B cell (primary cell): ENCODE measurements around the gene UCP1. TPM values are rescaled to one million over a fixed set of nuclear protein-coding genes. Genes with fewer than 3 reads are reported as not detected.

Experiments
- ATAC-seq: fragments of 200-7000 bp; cut with Tn5 transposase; one replicate; pipeline ENCODE4 v1.10.0; 2021; ENCODE audit warnings: low read depth, mild to moderate bottlenecking, moderate number of reproducible peaks, moderate library complexity
- CTCF ChIA-PET: fragments of 350-600 bp; sonication (Branson Sonifier 250); formaldehyde crosslinking; loops from one replicate; lab custom pipeline; 2021; ENCODE audit warnings: antibody characterized with exemption, inconsistent platforms; lab: Charles Lee
- POLR2A ChIA-PET: fragments of 350-600 bp; sonication (Branson Sonifier 250); formaldehyde crosslinking; loops from one replicate; lab custom pipeline; 2021; ENCODE audit warnings: antibody characterized with exemption; lab: Charles Lee
- DNase-seq: peaks from one replicate; pipeline ENCODE4 v3.0.0; 2013
- H2AFZ ChIP-seq: 2 replicates; pipeline ENCODE4 v1.6.1; 2012; ENCODE audit warnings: mild to moderate bottlenecking, low read depth, low read length; ENCODE audit not compliant: insufficient read depth, poor library complexity, severe bottlenecking
- H3K27ac ChIP-seq, 2 donors: 1 replicate in 1 of 2; 2 replicates in 1 of 2; pipeline ENCODE4 v1.5.1; 2012 to 2013; ENCODE audit warnings: low read length in 2 of 2, mild to moderate bottlenecking in 2 of 2, moderate library complexity in 1 of 2
- H3K27me3 ChIP-seq, 4 experiments: fragments of 200-600 bp in 1 of 4; sonication (generic) in 1 of 4; replicated peaks in 1 of 4; 1 replicate in 2 of 4; 2 replicates in 2 of 4; pipeline versions ENCODE4 v1.6.1 to v1.7.0; 2013 to 2016; ENCODE audit warnings: low read length in 3 of 4, mild to moderate bottlenecking in 2 of 4, mixed read lengths in 1 of 4, moderate library complexity in 1 of 4; ENCODE audit not compliant: insufficient read depth in 4 of 4, control insufficient read depth in 3 of 4; ENCODE audit errors: control extremely low read depth in 1 of 4
- H3K36me3 ChIP-seq, 2 experiments: replicated peaks in 1 of 2; 1 replicate in 1 of 2; 2 replicates in 1 of 2; pipeline versions ENCODE4 v1.6.1 to v1.7.1; 2013; ENCODE audit warnings: low read length in 1 of 2; ENCODE audit not compliant: insufficient read depth in 2 of 2, control insufficient read depth in 1 of 2; ENCODE audit errors: control extremely low read depth in 1 of 2, extremely low read depth in 1 of 2
- H3K4me1 ChIP-seq, 2 donors: fragments of 200-600 bp in 1 of 2; sonication (generic) in 1 of 2; 1 replicate in 1 of 2; 2 replicates in 1 of 2; pipeline versions ENCODE4 v1.5.1 to v1.6.1; 2013 to 2017; ENCODE audit warnings: low read length in 2 of 2; ENCODE audit not compliant: control insufficient read depth in 2 of 2, insufficient read depth in 2 of 2
- H3K4me2 ChIP-seq: replicated peaks from 2 replicates; pipeline ENCODE3; 2012; ENCODE audit warnings: mild to moderate bottlenecking, low read depth, low read length; ENCODE audit not compliant: poor library complexity, severe bottlenecking
- H3K4me3 ChIP-seq, 5 experiments: fragments of 200-600 bp in 1 of 5; sonication (generic) in 1 of 5; 1 replicate in 3 of 5; 2 replicates in 2 of 5; pipeline versions ENCODE4 v1.5.1 to v1.7.0; 2011 to 2016; ENCODE audit warnings: low read length in 4 of 5, mild to moderate bottlenecking in 4 of 5, low read depth in 2 of 5, control low read depth in 1 of 5, moderate library complexity in 1 of 5; ENCODE audit not compliant: insufficient read depth in 1 of 5; ENCODE audit errors: control extremely low read depth in 1 of 5, extremely low read depth in 1 of 5
- H3K79me2 ChIP-seq: fragments of 200-600 bp; sonication (generic); one replicate; pipeline ENCODE4 v1.6.0; 2016; ENCODE audit warnings: low read length; ENCODE audit not compliant: control insufficient read depth, insufficient read depth
- H3K9ac ChIP-seq: fragments of 200-600 bp; sonication (generic); 2 replicates; pipeline ENCODE4 v1.6.1; 2017; ENCODE audit warnings: mild to moderate bottlenecking, low read length, moderate library complexity
- H3K9me3 ChIP-seq, 3 donors: one replicate each; pipeline versions ENCODE4 v1.6.1 to v1.7.1; 2013; ENCODE audit warnings: low read length in 2 of 3; ENCODE audit not compliant: control insufficient read depth in 2 of 3, insufficient read depth in 1 of 3; ENCODE audit errors: control extremely low read depth in 1 of 3
- H4K20me1 ChIP-seq: 2 replicates; pipeline ENCODE4 v1.6.0; 2012; ENCODE audit warnings: mild to moderate bottlenecking, low read length; ENCODE audit not compliant: insufficient read depth, control insufficient read depth, poor library complexity, severe bottlenecking
- H3K27ac Mint-ChIP-seq: one replicate; pipeline ENCODE4 v1.8.0; 2021; ENCODE audit warnings: mixed read lengths
- H3K27me3 Mint-ChIP-seq: one replicate; pipeline ENCODE4 v1.8.0; 2021; ENCODE audit warnings: mixed read lengths
- H3K4me1 Mint-ChIP-seq: one replicate; pipeline ENCODE4 v1.8.0; 2021; ENCODE audit warnings: mixed read lengths
- H3K4me3 Mint-ChIP-seq: one replicate; pipeline ENCODE4 v1.8.0; 2021; ENCODE audit warnings: mixed read lengths
- H3K9me3 Mint-ChIP-seq: one replicate; pipeline ENCODE4 v1.8.0; 2022; ENCODE audit warnings: mixed read lengths; ENCODE audit not compliant: insufficient read depth
- CTCF ChIP-seq: fragments of 200-600 bp; IDR thresholded peaks from one replicate; pipeline ENCODE4 v1.8.0; 2022; ENCODE audit warnings: antibody characterized with exemption, mild to moderate bottlenecking
- EZH2 ChIP-seq: IDR thresholded peaks from 2 replicates; pipeline ENCODE4 v1.6.1; 2012; ENCODE audit warnings: borderline replicate concordance, low read depth, mild to moderate bottlenecking, moderate library complexity, low read length; ENCODE audit not compliant: insufficient read depth, poor library complexity, severe bottlenecking
- WGBS: methylation state at CpG from one replicate; pipeline ENCODE4 v1.1.5; 2013; ENCODE audit warnings: missing lambda C conversion rate; ENCODE audit not compliant: insufficient coverage; 5-methylcytosine and 5-hydroxymethylcytosine counted together
- intact Hi-C: fragments of 100-400 bp; cut with micrococcal nuclease; formaldehyde crosslinking; loops from one replicate; pipeline ENCODE4 v1.10.0; 2022
- polyA plus RNA-seq: library from polyadenylated mRNA; depleted of rRNA; stranded (reverse); fragments of >200 nt; gene quantifications from 2 replicates; pipeline ENCODE4 v1.2.3, GENCODE V29; 2012
- total RNA-seq, 2 donors: library from RNA; stranded (reverse); fragments of 120-200 nt in 1 of 2; gene quantifications; 1 replicate in 1 of 2; 2 replicates in 1 of 2; pipeline versions ENCODE4 v1.2.3 to v1.2.4, GENCODE V29; 2013 to 2022

Gene UCP1
- total and polyA plus RNA-seq, 2 donors (not counting 1 experiment from before 2014, with no cell fraction given), result not detected

GRCh38 chr4:140556372-140557085, 12.2 kb downstream of the UCP1 start:
- peak overlapping the region; percentile 33 for H3K4me2 ChIP-seq
- no peak overlapping the region for H3K27ac Mint-ChIP-seq
- H3K9me3 ChIP-seq, result no peaks in the 10 kb centered on the region
- H3K9ac ChIP-seq, result no peak overlapping the region
- H3K79me2 ChIP-seq, result no peaks in the 10 kb centered on the region
- ATAC-seq (peak; percentile 95), DNase-seq (peak; percentile 82)
- intact Hi-C loops, result loop anchor here (1.0 to 10.0 kb wide), 2 partner anchors 32 to 402 kb away; partner anchors contain the start of genes ELMOD2 and MAML3
- 0% methylated on average over 1 of the region's 6 CpGs for WGBS
- no peaks in the 10 kb centered on the region for H3K9me3 Mint-ChIP-seq
- H3K27me3 ChIP-seq, result peaks cover 0 to 35% (median 24%) of the 10 kb centered on the region in 4 experiments
- H3K4me1 Mint-ChIP-seq, result peaks cover 20% of the 10 kb centered on the region
- POLR2A ChIA-PET, result no interaction called here
- H3K36me3 ChIP-seq, result no peaks in the 10 kb centered on the region
- TF ChIP-seq EZH2 (no peak), CTCF (no peak)
- no peaks in the 10 kb centered on the region for H4K20me1 ChIP-seq
- CTCF ChIA-PET, result interaction anchor here (0.6 to 2.1 kb wide), 3 partner anchors 9 to 197 kb away, joined by 3 to 5 read pairs (median 3); no protein-coding TSS in a partner anchor
- peak overlapping the region; percentile 5 for H3K4me3 Mint-ChIP-seq
- no peak overlapping the region for H2AFZ ChIP-seq
- peaks cover 35% of the 10 kb centered on the region for H3K27me3 Mint-ChIP-seq
- no peak overlapping the region for H3K27ac ChIP-seq
- no peak overlapping the region for H3K4me3 ChIP-seq
- H3K4me1 ChIP-seq, result peaks cover 16% of the 10 kb centered on the region in 2 donors

GRCh38 chr4:140533951-140534480, 34.7 kb downstream of the UCP1 start:
- DNase-seq (no peak), ATAC-seq (no peak)
- no peaks in the 10 kb centered on the region for H3K79me2 ChIP-seq
- no peaks in the 10 kb centered on the region for H3K4me1 ChIP-seq
- H3K9ac ChIP-seq, result no peak overlapping the region
- Mint-ChIP-seq H3K9me3 (no peaks in the 10 kb centered on the region), H3K27ac (no peak overlapping the region), H3K27me3 (no peaks in the 10 kb centered on the region), H3K4me1 (no peaks in the 10 kb centered on the region), H3K4me3 (no peak overlapping the region)
- H4K20me1 ChIP-seq, result no peaks in the 10 kb centered on the region
- intact Hi-C loops, result no loop called here
- WGBS, result 100% methylated on average over 2 of the region's 4 CpGs
- H3K27ac ChIP-seq, result no peak overlapping the region
- TF ChIP-seq CTCF (no peak), EZH2 (no peak)
- no peak overlapping the region for H3K4me3 ChIP-seq
- H3K4me2 ChIP-seq, result no peak overlapping the region
- CTCF ChIA-PET, result no interaction called here
- peaks cover 0 to 3% of the 10 kb centered on the region in 2 experiments for H3K36me3 ChIP-seq
- H3K27me3 ChIP-seq, result no peaks in the 10 kb centered on the region
- POLR2A ChIA-PET, result no interaction called here
- H2AFZ ChIP-seq, result no peak overlapping the region
- H3K9me3 ChIP-seq, result no peaks in the 10 kb centered on the region
